WTC11 (cell line): Measurements from ENCODE around the gene HMGB4.

ENCODE experiments used
- CTCF ChIP-seq: fragments of 200-600 bp; IDR thresholded peaks from 2 replicates; pipeline ENCODE4 v1.8.0; 2022; ENCODE audit warnings: antibody characterized with exemption
- E2F4 ChIP-seq: sonication (generic); formaldehyde crosslinking; IDR thresholded peaks from 2 replicates; pipeline ENCODE4 v1.8.1; 2022; ENCODE audit warnings: low read depth, mild to moderate bottlenecking, moderate library complexity, missing genetic modification reagents, borderline replicate concordance
- ESRRA ChIP-seq: sonication (generic); formaldehyde crosslinking; IDR thresholded peaks from 2 replicates; pipeline ENCODE4 v1.8.1; 2022; ENCODE audit warnings: mild to moderate bottlenecking, missing genetic modification reagents, borderline replicate concordance
- ETV6 ChIP-seq: sonication (generic); formaldehyde crosslinking; IDR thresholded peaks from 2 replicates; pipeline ENCODE4 v1.8.1; 2022; ENCODE audit warnings: mild to moderate bottlenecking, missing genetic modification reagents
- KAT7 ChIP-seq: sonication (generic); formaldehyde crosslinking; IDR thresholded peaks from 2 replicates; pipeline ENCODE4 v1.8.1; 2023; ENCODE audit warnings: missing genetic modification reagents, mild to moderate bottlenecking, borderline replicate concordance
- MYBL2 ChIP-seq: sonication (generic); formaldehyde crosslinking; IDR thresholded peaks from 2 replicates; pipeline ENCODE4 v1.8.1; 2023; ENCODE audit warnings: mild to moderate bottlenecking, moderate library complexity, missing genetic modification reagents
- NFE2L1 ChIP-seq: sonication (generic); formaldehyde crosslinking; IDR thresholded peaks from 2 replicates; pipeline ENCODE4 v1.8.1; 2023; ENCODE audit warnings: missing genetic modification reagents
- NFYB ChIP-seq: sonication (generic); formaldehyde crosslinking; conservative IDR thresholded peaks from 2 replicates; pipeline ENCODE4 v1.8.0; 2022; ENCODE audit warnings: low read depth, missing genetic modification reagents
- NR2C2 ChIP-seq: sonication (generic); formaldehyde crosslinking; IDR thresholded peaks from 2 replicates; pipeline ENCODE4 v1.8.0; 2022; ENCODE audit warnings: mild to moderate bottlenecking, missing genetic modification reagents
- SP1 ChIP-seq: sonication (generic); formaldehyde crosslinking; conservative IDR thresholded peaks from 2 replicates; pipeline ENCODE4 v1.8.1; 2022; ENCODE audit warnings: missing genetic modification reagents
- ZNF121 ChIP-seq: sonication (generic); formaldehyde crosslinking; IDR thresholded peaks from 2 replicates; pipeline ENCODE4 v1.8.0; 2023; ENCODE audit warnings: missing genetic modification reagents
- ZNF396 ChIP-seq: fragments of 250-450 bp; sonication (Bioruptor Pico); IDR thresholded peaks from 2 replicates; pipeline ENCODE4 v1.8.0; 2021; ENCODE audit warnings: mild to moderate bottlenecking, moderate library complexity, borderline replicate concordance
- TF ChIP-seq, protein P1 (sequence below): sonication (generic); formaldehyde crosslinking; IDR thresholded peaks from 2 replicates; pipeline ENCODE4 v1.8.1; 2023; ENCODE audit warnings: mild to moderate bottlenecking, missing genetic modification reagents, moderate library complexity

DNA sequence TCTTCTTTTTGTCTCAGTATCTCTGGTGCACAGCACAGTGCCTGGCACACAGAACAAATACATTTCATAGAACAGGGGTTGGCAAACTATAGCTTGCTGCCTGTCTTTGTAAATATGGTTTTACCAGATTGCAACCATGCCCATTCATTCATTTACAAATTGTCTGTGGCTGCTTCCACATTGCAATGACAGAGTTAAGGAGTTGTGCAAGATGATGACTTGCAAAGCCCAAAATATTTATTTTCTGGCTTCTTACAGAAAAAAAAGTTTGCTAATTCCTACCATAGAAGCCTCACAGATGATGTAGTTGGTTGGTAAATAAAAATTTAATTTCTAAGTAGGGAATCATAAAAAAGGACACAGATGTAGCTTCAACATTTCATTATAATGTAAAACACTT is 11.2 kb upstream of the HMGB4 start:
- no peak for TF ChIP-seq ZNF121 (CRISPR knock-in tag)
- no peak for TF ChIP-seq CTCF
- TF ChIP-seq ETV6 (CRISPR knock-in tag): no peak
- TF ChIP-seq KAT7 (CRISPR knock-in tag): no peak
- no peak for TF ChIP-seq ESRRA (CRISPR knock-in tag)
- no peak for TF ChIP-seq ZNF396
- no peak for TF ChIP-seq NR2C2 (CRISPR knock-in tag)
- no peak for TF ChIP-seq E2F4 (CRISPR knock-in tag)
- no peak for TF ChIP-seq NFYB (CRISPR knock-in tag)
- no peak for TF ChIP-seq SP1
- TF ChIP-seq MYBL2: no peak
- TF ChIP-seq, protein P1, sequence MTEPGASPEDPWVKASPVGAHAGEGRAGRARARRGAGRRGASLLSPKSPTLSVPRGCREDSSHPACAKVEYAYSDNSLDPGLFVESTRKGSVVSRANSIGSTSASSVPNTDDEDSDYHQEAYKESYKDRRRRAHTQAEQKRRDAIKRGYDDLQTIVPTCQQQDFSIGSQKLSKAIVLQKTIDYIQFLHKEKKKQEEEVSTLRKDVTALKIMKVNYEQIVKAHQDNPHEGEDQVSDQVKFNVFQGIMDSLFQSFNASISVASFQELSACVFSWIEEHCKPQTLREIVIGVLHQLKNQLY: no peak
- TF ChIP-seq NFE2L1 (CRISPR knock-in tag): no peak
